GM23248 (cell line): Measurements from ENCODE around the gene SLC8A1. TPM values are rescaled to one million over a fixed set of nuclear protein-coding genes. Genes with fewer than 3 reads are reported as not detected.
A peak's percentile ranks its signal among the peaks of the same experiment; 100 is the strongest.

Experiments
- DNase-seq: peaks from one replicate; pipeline ENCODE4 v3.0.0-alpha.2; 2015
- H2AFZ ChIP-seq: fragments of 200-600 bp; sonication (generic); 2 replicates; pipeline ENCODE4 v1.6.1; 2016; ENCODE audit warnings: antibody characterized with exemption
- H3F3A ChIP-seq: fragments of 200-600 bp; sonication (generic); 2 replicates; pipeline ENCODE4 v1.6.1; 2016; ENCODE audit warnings: mild to moderate bottlenecking, antibody characterized with exemption, mixed run types; ENCODE audit not compliant: insufficient read depth
- H3K27ac ChIP-seq: fragments of 200-600 bp; sonication (generic); 2 replicates; pipeline ENCODE4 v1.5.1; 2016; ENCODE audit warnings: mild to moderate bottlenecking
- H3K27me3 ChIP-seq: fragments of 200-600 bp; sonication (generic); replicated peaks from 2 replicates; pipeline ENCODE4 v1.6.1; 2016; ENCODE audit warnings: mild to moderate bottlenecking; ENCODE audit not compliant: insufficient read depth
- H3K36me3 ChIP-seq: fragments of 200-600 bp; sonication (generic); 2 replicates; pipeline ENCODE4 v1.6.1; 2016; ENCODE audit warnings: low read depth, mild to moderate bottlenecking
- H3K4me1 ChIP-seq: fragments of 200-600 bp; sonication (generic); 2 replicates; pipeline ENCODE4 v1.6.1; 2016; ENCODE audit warnings: mild to moderate bottlenecking; ENCODE audit not compliant: insufficient read depth
- H3K4me2 ChIP-seq: fragments of 200-600 bp; sonication (generic); one replicate; pipeline ENCODE4 v1.6.1; 2016; ENCODE audit warnings: mild to moderate bottlenecking; ENCODE audit not compliant: unreplicated experiment
- H3K4me3 ChIP-seq: fragments of 200-600 bp; sonication (generic); 2 replicates; pipeline ENCODE4 v1.5.1; 2016; ENCODE audit warnings: mild to moderate bottlenecking
- H3K79me2 ChIP-seq: fragments of 200-600 bp; sonication (generic); 2 replicates; pipeline ENCODE4 v1.6.1; 2016; ENCODE audit warnings: mild to moderate bottlenecking; ENCODE audit not compliant: insufficient read depth
- H3K9ac ChIP-seq: fragments of 200-600 bp; sonication (generic); 2 replicates; pipeline ENCODE4 v1.6.1; 2016; ENCODE audit warnings: mild to moderate bottlenecking
- H3K9me2 ChIP-seq: fragments of 200-600 bp; sonication (generic); 2 replicates; pipeline ENCODE4 v1.6.1; 2016; ENCODE audit warnings: mixed run types, mild to moderate bottlenecking, moderate library complexity; ENCODE audit not compliant: insufficient read depth
- H3K9me3 ChIP-seq: fragments of 200-600 bp; sonication (generic); one replicate; pipeline ENCODE4 v1.6.1; 2017; ENCODE audit warnings: low read depth
- H4K20me1 ChIP-seq: fragments of 200-600 bp; sonication (generic); 2 replicates; pipeline ENCODE4 v1.6.0; 2016; ENCODE audit not compliant: insufficient read depth
- EZH2 ChIP-seq: fragments of 200-600 bp; sonication (generic); IDR thresholded peaks from 2 replicates; pipeline ENCODE4 v1.6.1; 2018; ENCODE audit warnings: antibody characterized with exemption, mild to moderate bottlenecking; ENCODE audit not compliant: insufficient read depth, poor library complexity, severe bottlenecking
- EZH2phosphoT487 ChIP-seq: fragments of 200-600 bp; sonication (generic); IDR thresholded peaks from 2 replicates; pipeline ENCODE4 v1.6.1; 2018; ENCODE audit warnings: antibody characterized with exemption, moderate library complexity, mild to moderate bottlenecking, low read depth; ENCODE audit not compliant: insufficient read depth
- WGBS, 2 experiments: methylation state at CpG; one replicate each; pipeline ENCODE4 v1.1.6; 2015 to 2017; ENCODE audit warnings: low lambda C conversion rate in 2 of 2, low coverage in 1 of 2; ENCODE audit errors: missing lambda C conversion rate in 2 of 2; 5-methylcytosine and 5-hydroxymethylcytosine counted together
- in situ Hi-C: fragments of 300-500 bp; cut with MboI; formaldehyde crosslinking; loops from 2 replicates; pipeline ENCODE4 v1.15.0; 2020
- polyA plus RNA-seq: library from polyadenylated mRNA; unstranded; fragments of >200 nt; fragmentation: Nextera tagmentation; extraction: Ambion mirVana; gene quantifications from 2 replicates; pipeline ENCODE4 v1.2.1, GENCODE V29; 2016
- total RNA-seq: library from RNA; depleted of rRNA; stranded (reverse); fragments of >200 nt; shearing (Covaris generic); gene quantifications from 2 replicates; pipeline ENCODE4 v1.2.3, GENCODE V29; 2014

Gene SLC8A1
- total and polyA plus RNA-seq, 2 experiments from 2014 or later, result 13.8 to 83.4 TPM

GRCh38 chr2:40287773-40288172 is 164.1 kb downstream of the SLC8A1 start:
- in situ Hi-C loops, result no loop called here
- no peak for DNase-seq
- WGBS, 2 experiments, result 84 to 100% methylated on average over 3 of the region's 3 CpGs

GRCh38 chr2:40287195-40287594 is 164.7 kb downstream of the SLC8A1 start:
- Histone ChIP-seq H3K4me2 (no peak overlapping the region), H4K20me1 (no peaks in the 10 kb centered on the region), H2AFZ (no peak overlapping the region), H3F3A (peaks cover 13% of the 10 kb centered on the region), H3K4me1 (peaks cover 28% of the 10 kb centered on the region), H3K9me2 (no peaks in the 10 kb centered on the region), H3K4me3 (no peak overlapping the region), H3K36me3 (no peaks in the 10 kb centered on the region), H3K9ac (no peak overlapping the region), H3K27ac (no peak overlapping the region), H3K79me2 (no peaks in the 10 kb centered on the region), H3K9me3 (no peaks in the 10 kb centered on the region), H3K27me3 (no peaks in the 10 kb centered on the region)
- in situ Hi-C loops, result no loop called here
- TF ChIP-seq EZH2phosphoT487 (no peak), EZH2 (no peak)
- 60 to 66% methylated on average over 2 of the region's 2 CpGs for WGBS, 2 experiments
- peak; percentile 54 for DNase-seq

More at GRCh38 chr2:40287773-40288172, 164.1 kb downstream of the SLC8A1 start:
- H4K20me1 ChIP-seq, result no peaks in the 10 kb centered on the region
- peaks cover 23% of the 10 kb centered on the region for H3K4me1 ChIP-seq
- H2AFZ ChIP-seq, result no peak overlapping the region
- H3K27me3 ChIP-seq, result no peaks in the 10 kb centered on the region
- H3K36me3 ChIP-seq, result no peaks in the 10 kb centered on the region
- no peaks in the 10 kb centered on the region for H3K9me3 ChIP-seq
- H3K9ac ChIP-seq, result no peak overlapping the region
- H3F3A ChIP-seq, result peaks cover 9% of the 10 kb centered on the region
- H3K79me2 ChIP-seq, result no peaks in the 10 kb centered on the region
- H3K4me3 ChIP-seq, result no peak overlapping the region
- H3K4me2 ChIP-seq, result no peak overlapping the region
- no peak for TF ChIP-seq EZH2phosphoT487
- no peak for TF ChIP-seq EZH2
- H3K27ac ChIP-seq, result no peak overlapping the region
- no peaks in the 10 kb centered on the region for H3K9me2 ChIP-seq

- in situ Hi-C loops, result no loop called here
- Histone ChIP-seq H3K9ac (no peak overlapping the region), H3K4me3 (no peak overlapping the region), H3K4me1 (peaks cover 33% of the 10 kb centered on the region), H3K9me3 (no peaks in the 10 kb centered on the region), H3K27ac (no peak overlapping the region), H4K20me1 (no peaks in the 10 kb centered on the region), H3K9me2 (no peaks in the 10 kb centered on the region), H3K27me3 (no peaks in the 10 kb centered on the region), H3K4me2 (no peak overlapping the region), H2AFZ (no peak overlapping the region), H3K79me2 (no peaks in the 10 kb centered on the region), H3F3A (peaks cover 18% of the 10 kb centered on the region), H3K36me3 (no peaks in the 10 kb centered on the region)
- WGBS, 2 experiments, result 73 to 85% methylated on average over 3 of the region's 3 CpGs
- TF ChIP-seq EZH2 (no peak), EZH2phosphoT487 (no peak)
- DNase-seq, result no peak
Measured at GRCh38 chr2:40286721-40287120, 165.2 kb downstream of the SLC8A1 start.

DNA sequence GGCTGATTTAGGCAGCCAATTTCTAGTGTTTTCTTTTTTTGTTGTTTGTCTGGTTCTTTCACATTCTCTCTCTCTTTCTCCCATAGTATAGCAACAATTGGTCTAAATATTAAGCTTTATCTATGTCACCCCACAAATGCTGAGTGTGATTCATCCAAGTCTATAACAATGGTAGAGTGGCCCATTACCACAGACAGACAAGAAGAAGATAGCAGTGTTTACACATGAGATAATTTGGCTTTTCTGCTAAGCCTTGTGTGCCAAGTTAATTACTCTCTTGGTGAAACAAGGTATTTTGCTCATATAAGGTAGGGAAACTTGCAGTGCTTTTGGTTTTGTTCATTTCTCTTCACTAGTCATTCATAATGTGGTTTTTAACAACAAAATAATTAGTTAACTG is 166.5 kb downstream of the SLC8A1 start:
- H3K27me3 ChIP-seq, result no peaks in the 10 kb centered on the region
- no peak overlapping the region for H3K27ac ChIP-seq
- peaks cover 31% of the 10 kb centered on the region for H3F3A ChIP-seq
- H3K9ac ChIP-seq, result no peak overlapping the region
- DNase-seq, result no peak
- TF ChIP-seq EZH2phosphoT487 (no peak), EZH2 (no peak)
- no peaks in the 10 kb centered on the region for H3K36me3 ChIP-seq
- no peaks in the 10 kb centered on the region for H3K79me2 ChIP-seq
- no peaks in the 10 kb centered on the region for H4K20me1 ChIP-seq
- H3K4me3 ChIP-seq, result no peak overlapping the region
- no peaks in the 10 kb centered on the region for H3K9me2 ChIP-seq
- in situ Hi-C loops, result no loop called here
- peaks cover 46% of the 10 kb centered on the region for H3K4me1 ChIP-seq
- no peak overlapping the region for H2AFZ ChIP-seq
- no peaks in the 10 kb centered on the region for H3K9me3 ChIP-seq
- H3K4me2 ChIP-seq, result no peak overlapping the region

- Histone ChIP-seq H3K9ac (no peak overlapping the region), H4K20me1 (no peaks in the 10 kb centered on the region), H3K9me2 (no peaks in the 10 kb centered on the region), H3K27me3 (no peaks in the 10 kb centered on the region), H3K79me2 (no peaks in the 10 kb centered on the region), H3K9me3 (no peaks in the 10 kb centered on the region), H3K4me3 (no peak overlapping the region), H3K4me1 (peaks cover 51% of the 10 kb centered on the region), H3F3A (peaks cover 37% of the 10 kb centered on the region), H3K27ac (no peak overlapping the region), H3K36me3 (no peaks in the 10 kb centered on the region), H3K4me2 (no peak overlapping the region), H2AFZ (0 out of 2 replicates have a peak overlapping the region, but pooled peaks have one; percentile 6)
- DNase-seq, result peak; percentile 46
- WGBS, 2 experiments, result 92 to 100% methylated on average over 1 of the region's 1 CpG
- TF ChIP-seq EZH2phosphoT487 (no peak), EZH2 (no peak)
- in situ Hi-C loops, result no loop called here
Measured at GRCh38 chr2:40284797-40285196, 167.1 kb downstream of the SLC8A1 start.
